Sigmoid colon (tissue), 7 donors: ENCODE results near the gene PARP15. TPM values are rescaled to one million over a fixed set of nuclear protein-coding genes. Genes with fewer than 3 reads are reported as not detected.

Source experiments
- DNase-seq: peaks from one replicate; pipeline ENCODE4 v3.0.0-alpha.2; 2019
- H3K27ac ChIP-seq, 4 donors: fragments of 200-600 bp; sonication (generic); one replicate each; pipeline ENCODE4 v1.5.1; 2016 to 2019; ENCODE audit warnings: mild to moderate bottlenecking in 1 of 4
- H3K27me3 ChIP-seq, 3 donors: fragments of 200-600 bp; sonication (generic); one replicate each; pipeline ENCODE4 v1.5.1; 2019; ENCODE audit warnings: mild to moderate bottlenecking in 1 of 3
- H3K36me3 ChIP-seq, 4 donors: fragments of 200-600 bp; sonication (generic); one replicate each; pipeline ENCODE4 v1.5.1; 2016 to 2019
- H3K4me1 ChIP-seq, 4 donors: fragments of 200-600 bp; sonication (generic); one replicate each; pipeline ENCODE4 v1.5.1; 2017 to 2019
- H3K4me3 ChIP-seq, 4 donors: fragments of 200-600 bp; sonication (generic); one replicate each; pipeline ENCODE4 v1.5.1; 2017 to 2019; ENCODE audit warnings: mild to moderate bottlenecking in 2 of 4, moderate library complexity in 1 of 4
- H3K9me3 ChIP-seq, 4 donors: fragments of 200-600 bp in 3 of 4; sonication (generic) in 3 of 4; one replicate each; pipeline versions ENCODE4 v1.5.1 to v1.6.1; 2013 to 2019
- CTCF ChIP-seq, 4 experiments: fragments of 450-650 bp in 3 of 4; fragments of 200-600 bp in 1 of 4; IDR thresholded peaks; one replicate each; pipeline ENCODE4 v1.5.1; 2016 to 2019; ENCODE audit warnings: antibody characterized with exemption in 4 of 4, mild to moderate bottlenecking in 3 of 4, moderate library complexity in 2 of 4
- EP300 ChIP-seq, 4 donors: sonication (generic); formaldehyde crosslinking; IDR thresholded peaks; one replicate each; pipeline ENCODE4 v1.6.1; 2017; ENCODE audit warnings: antibody characterized with exemption in 4 of 4
- POLR2A ChIP-seq, 2 donors: fragments of 450-650 bp; IDR thresholded peaks; one replicate each; pipeline ENCODE4 v1.6.1; 2016; ENCODE audit warnings: antibody characterized with exemption in 2 of 2, mild to moderate bottlenecking in 2 of 2, moderate library complexity in 2 of 2
- POLR2AphosphoS5 ChIP-seq, 4 donors: sonication (generic); formaldehyde crosslinking; IDR thresholded peaks; one replicate each; pipeline ENCODE4 v1.6.1; 2017; ENCODE audit warnings: antibody characterized with exemption in 4 of 4
- WGBS, 2 donors: extraction: QIAGEN DNeasy Blood & Tissue Kit; methylation state at CpG; one replicate each; pipeline ENCODE4 v1.1.7; 2013; 5-methylcytosine and 5-hydroxymethylcytosine counted together
- intact Hi-C: fragments of 100-400 bp; cut with DNase I; formaldehyde crosslinking; loops from one replicate; pipeline ENCODE4 v1.15.1; 2023
- polyA plus RNA-seq, 3 donors: library from polyadenylated mRNA; stranded (reverse); fragments of 200-250 nt; gene quantifications; one replicate each; pipeline ENCODE4 v1.2.3, GENCODE V29; 2013
- total RNA-seq, 4 donors: library from RNA; depleted of rRNA; stranded (reverse); fragments of >200 nt; gene quantifications; one replicate each; pipeline ENCODE4 v1.1.0, GENCODE V29; 2016
- donor health status: healthy with polysubstance abuse.
- donor health status: Bipolar disorder and iron deficiency.
- donor health status: healthy.

Gene PARP15
- total and polyA plus RNA-seq, 7 donors = 1.1 to 16.8 (median 2.9) TPM; not detected in 1

GRCh38 chr3:122568755-122569154 lies 8.7 kb upstream of the PARP15 start:
- WGBS, 2 donors = 61 to 83% methylated on average over 3 of the region's 3 CpGs
- Histone ChIP-seq H3K4me1 (peaks cover 0 to 52% (median 27%) of the 10 kb centered on the region in 4 donors), H3K27me3 (no peaks in the 10 kb centered on the region), H3K9me3 (no peaks in the 10 kb centered on the region), H3K4me3 (no peak overlapping the region), H3K27ac (peak overlapping the region; percentile 62 to 93 (median 80)), H3K36me3 (peaks cover 0 to 66% (median 16%) of the 10 kb centered on the region in 4 donors)
- no peak for DNase-seq
- peak in 2 of 4 donors; percentile 61 to 91 for TF ChIP-seq EP300 (IDR thresholded peaks at IDR 0.05)
- TF ChIP-seq CTCF (IDR thresholded peaks at IDR 0.05) = no peak
- TF ChIP-seq POLR2AphosphoS5 (IDR thresholded peaks at IDR 0.05) = peak in 3 of 4 donors; percentile 66 to 80 (median 76)
- intact Hi-C loops = loop anchor here (10.0 kb wide), 1 partner anchor 226 kb away; the partner anchor contains the start of genes HSPBAP1 and SLC49A4

- H3K36me3 ChIP-seq = peaks cover 0 to 53% (median 10%) of the 10 kb centered on the region in 4 donors
Measured at GRCh38 chr3:122572940-122573412, 4.5 kb upstream of the PARP15 start.

GRCh38 chr3:122576174-122576940 lies 1.1 kb upstream of the PARP15 start:
- WGBS, 2 donors = 65 to 76% methylated on average over 8 of the region's 8 CpGs
- Histone ChIP-seq H3K4me3 (no peak overlapping the region), H3K27ac (no peak overlapping the region), H3K4me1 (peaks cover 0 to 12% (median 4%) of the 10 kb centered on the region in 4 donors), H3K9me3 (no peaks in the 10 kb centered on the region), H3K27me3 (no peaks in the 10 kb centered on the region), H3K36me3 (peaks cover 0 to 33% (median 7%) of the 10 kb centered on the region in 4 donors)
- intact Hi-C loops = no loop called here
- TF ChIP-seq CTCF (IDR thresholded peaks at IDR 0.05) = no peak
- TF ChIP-seq POLR2A (IDR thresholded peaks at IDR 0.05) = no peak
- no peak for TF ChIP-seq EP300 (IDR thresholded peaks at IDR 0.05)
- no peak for TF ChIP-seq POLR2AphosphoS5 (IDR thresholded peaks at IDR 0.05)
- no peak for DNase-seq

More at GRCh38 chr3:122572940-122573412, 4.5 kb upstream of the PARP15 start:
- DNase-seq = no peak
- no peaks in the 10 kb centered on the region for H3K9me3 ChIP-seq
- intact Hi-C loops = no loop called here
- TF ChIP-seq CTCF (IDR thresholded peaks at IDR 0.05) = no peak
- no peak for TF ChIP-seq POLR2A (IDR thresholded peaks at IDR 0.05)
- TF ChIP-seq POLR2AphosphoS5 (IDR thresholded peaks at IDR 0.05) = no peak
- TF ChIP-seq EP300 (IDR thresholded peaks at IDR 0.05) = no peak
- no peak overlapping the region for H3K4me3 ChIP-seq
- H3K27me3 ChIP-seq = no peaks in the 10 kb centered on the region
- peaks cover 0 to 31% (median 21%) of the 10 kb centered on the region in 4 donors for H3K4me1 ChIP-seq
- WGBS, 2 donors = 46 to 78% methylated on average over 3 of the region's 3 CpGs
- peak overlapping the region in 1 of 4 donors; percentile 36 for H3K27ac ChIP-seq

- 42 to 44% methylated on average over 5 of the region's 5 CpGs for WGBS, 2 donors
Measured at GRCh38 chr3:122578069-122578740, 755 bp downstream of the PARP15 start.

More at GRCh38 chr3:122578069-122578740, 755 bp downstream of the PARP15 start:
- no peak for DNase-seq
- peaks cover 0 to 15% (median 0%) of the 10 kb centered on the region in 4 donors for H3K36me3 ChIP-seq
- peaks cover 0 to 12% (median 4%) of the 10 kb centered on the region in 4 donors for H3K4me1 ChIP-seq
- H3K27ac ChIP-seq = peak overlapping the region in 1 of 4 donors; percentile 50
- peak overlapping the region; percentile 24 to 61 (median 52) for H3K4me3 ChIP-seq
- peaks cover 0 to 9% (median 5%) of the 10 kb centered on the region in 4 donors for H3K9me3 ChIP-seq
- H3K27me3 ChIP-seq = no peaks in the 10 kb centered on the region
- intact Hi-C loops = no loop called here
- no peak for TF ChIP-seq POLR2A (IDR thresholded peaks at IDR 0.05)
- TF ChIP-seq POLR2AphosphoS5 (IDR thresholded peaks at IDR 0.05) = no peak
- no peak for TF ChIP-seq CTCF (IDR thresholded peaks at IDR 0.05)
- no peak for TF ChIP-seq EP300 (IDR thresholded peaks at IDR 0.05)
